Measurements from ENCODE around the gene PCYT1A.
"Not testable (repeated sequence)": the region's sequence is repeated elsewhere in the genome, so short reads cannot be mapped to it uniquely, and the experiment has no call there.

PCYT1A gene

DNA sequence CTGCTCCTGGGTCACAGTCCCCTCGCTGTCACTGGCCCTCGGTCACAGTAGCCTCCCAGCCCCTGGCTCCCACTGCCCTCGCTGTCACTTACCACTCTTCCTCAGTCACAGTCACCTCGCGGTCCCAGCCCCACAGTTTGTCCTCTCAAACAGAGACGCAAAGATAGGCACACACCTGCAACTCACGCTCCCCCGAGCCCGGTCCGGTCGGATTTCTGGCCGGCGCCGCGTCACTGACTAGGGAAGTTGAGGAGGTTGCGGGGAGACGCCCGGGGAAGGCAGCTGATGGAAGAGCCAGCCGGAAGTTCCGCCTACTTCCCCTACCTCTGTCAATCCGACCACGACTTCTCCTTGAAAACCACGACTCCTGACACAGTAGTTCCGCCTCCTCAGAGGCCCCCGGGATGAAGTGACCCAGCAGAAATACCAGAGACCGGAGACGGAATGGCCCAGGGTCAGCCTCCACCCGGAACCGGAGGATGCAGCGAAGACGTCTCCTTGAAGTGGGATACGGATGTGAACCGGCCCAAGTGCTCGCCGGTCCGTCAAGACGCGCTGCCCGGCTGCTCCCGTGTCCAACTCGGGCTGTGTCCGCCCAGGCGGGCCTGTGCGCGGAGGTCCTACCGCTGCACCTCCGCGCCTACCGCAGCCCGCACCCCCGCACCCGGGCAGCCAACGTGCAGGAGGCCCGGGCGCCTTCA, at the start of gene PCYT1A:
TSS of gene PCYT1A (minus strand) at position 287 of the 701 bp plus-strand sequence. CDS start 17,195 bp downstream, outside the sequence.
- peak; percentile 79 to 98 (median 86) for DNase-seq
- intact Hi-C loops (cut with DNase I) = no loop called here

DNA sequence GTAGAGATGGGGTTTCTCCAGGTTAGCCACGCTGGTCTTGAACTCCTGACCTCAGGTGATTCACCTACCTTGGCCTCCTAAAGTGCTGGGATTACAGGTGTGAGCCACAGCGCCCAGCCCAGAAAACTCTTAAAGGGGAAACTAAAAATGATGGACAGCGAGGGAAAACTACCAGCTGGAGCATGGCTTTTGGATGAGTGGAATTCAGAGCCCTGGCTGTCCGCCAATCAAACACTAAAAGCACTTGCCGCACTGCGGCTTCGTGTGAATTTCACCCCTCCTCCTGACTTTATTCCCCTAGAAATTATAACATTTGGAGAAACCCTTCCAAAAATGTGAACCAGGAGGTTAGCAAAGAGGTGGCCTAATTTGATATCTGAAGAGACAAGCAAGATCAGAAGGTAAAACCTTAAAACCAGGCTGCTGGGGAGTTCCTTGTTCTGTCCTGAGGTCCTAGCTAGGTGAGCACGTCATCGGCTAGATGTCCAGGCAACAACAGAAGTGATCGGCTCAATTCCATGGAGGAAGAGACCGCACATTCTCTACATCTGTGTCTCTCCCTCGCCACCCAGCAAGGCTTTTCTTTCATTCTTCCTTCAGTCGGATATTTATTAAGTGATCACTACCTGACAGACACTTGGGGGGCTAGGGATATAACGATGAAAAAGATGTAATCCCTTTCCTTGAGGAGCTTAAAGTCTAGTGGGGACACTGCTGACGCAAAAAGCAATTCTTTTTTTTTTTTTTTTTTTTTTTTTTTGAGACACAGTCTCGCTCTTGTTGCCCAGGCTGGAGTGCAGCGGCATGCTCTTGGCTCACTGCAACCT, 49.0 kb upstream of the PCYT1A start:
- intact Hi-C loops (cut with DNase I) = no loop called here
- DNase-seq = no peak

DNA sequence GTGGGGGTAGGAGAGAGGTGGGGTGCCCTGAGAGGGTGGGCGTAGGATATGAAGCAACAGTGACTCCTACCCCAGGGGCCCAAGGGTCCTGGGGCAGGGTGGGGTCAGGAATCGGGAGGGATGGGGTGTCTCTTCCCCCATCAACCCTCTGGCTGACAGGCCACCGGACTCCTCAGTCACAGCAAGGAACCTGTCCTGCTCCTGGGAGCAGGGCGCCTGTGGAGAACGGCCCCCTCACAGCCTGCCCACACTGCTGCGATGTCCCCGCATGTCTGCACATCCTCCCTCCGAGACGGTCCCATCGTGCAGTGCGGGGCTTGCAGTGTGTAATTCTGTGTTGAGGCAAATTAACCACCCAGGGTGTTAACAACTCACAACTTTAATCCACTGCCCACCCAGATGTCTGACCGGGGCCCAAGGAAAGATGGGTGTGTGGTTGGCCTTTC, 48.0 kb upstream of the PCYT1A start:
- intact Hi-C loops (cut with DNase I) = no loop called here
- DNase-seq = peak in 1 of 10 donors; percentile 62

DNA sequence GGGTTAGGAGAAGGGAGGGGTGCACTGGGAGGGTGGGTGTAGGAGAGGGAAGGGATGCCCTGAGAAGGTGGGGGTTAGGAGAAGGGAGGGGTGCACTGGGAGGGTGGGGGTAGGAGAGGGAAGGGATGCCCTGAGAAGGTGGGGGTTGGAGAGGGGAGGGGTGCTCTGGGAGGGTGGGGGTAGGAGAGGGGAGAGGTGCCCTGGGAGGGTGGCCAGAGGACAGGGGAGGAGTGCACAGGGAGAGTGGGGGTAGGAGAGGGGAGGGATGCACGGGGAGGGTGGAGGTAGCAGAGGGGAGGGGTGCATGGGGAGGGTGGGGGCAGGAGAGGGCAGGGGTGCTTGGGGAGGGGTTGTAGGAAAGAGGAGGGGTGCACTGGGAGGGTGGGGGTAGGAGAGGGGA, 47.5 kb upstream of the PCYT1A start:
- intact Hi-C loops (cut with DNase I) = no loop called here

DNA sequence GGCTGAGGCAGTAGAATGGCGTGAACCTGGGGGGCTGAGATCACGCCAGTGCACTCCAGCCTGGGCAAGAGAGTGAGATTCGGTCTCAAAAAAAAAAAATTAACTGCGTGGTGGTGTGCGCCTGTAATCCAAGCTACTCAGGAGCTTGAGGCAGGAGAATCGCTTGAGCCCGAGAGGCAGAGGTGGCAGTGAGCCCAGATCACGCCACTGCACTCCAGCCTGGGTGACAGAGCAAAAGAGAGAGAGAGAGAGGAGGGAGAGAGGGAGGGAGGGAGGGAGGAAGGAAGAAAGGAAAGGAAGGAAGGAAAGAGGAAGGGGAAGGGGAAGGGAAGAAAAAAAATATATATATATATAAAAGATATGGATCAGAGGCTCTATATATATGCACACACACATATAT, 44.6 kb upstream of the PCYT1A start:
- peak in 1 of 10 donors; percentile 19 for DNase-seq
- intact Hi-C loops (cut with DNase I) = no loop called here

More for the DNA sequence above, 47.5 kb upstream of the PCYT1A start:
- DNase-seq = no peak

DNA sequence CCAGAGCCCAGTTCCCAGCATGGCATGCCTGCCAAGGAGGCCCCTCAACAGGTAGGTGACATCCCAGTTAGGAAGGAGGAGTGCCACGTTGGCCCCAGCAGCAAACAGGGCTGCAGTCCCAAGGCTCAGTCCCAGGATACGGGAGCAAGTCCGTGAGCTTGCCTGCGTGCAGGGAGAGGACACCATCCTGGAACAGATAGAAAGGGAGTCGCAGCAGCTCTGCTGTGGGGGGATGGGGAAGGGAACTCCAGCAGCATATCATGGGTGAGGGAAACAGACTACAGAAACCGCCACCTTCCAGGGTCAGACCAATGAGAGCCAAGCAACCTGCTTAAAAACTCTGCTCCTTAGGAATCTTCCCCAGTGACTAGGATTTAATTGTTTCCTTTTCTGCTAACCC, 39.9 kb upstream of the PCYT1A start:
- intact Hi-C loops (cut with DNase I) = no loop called here
- DNase-seq = peak in 1 of 10 donors; percentile 33

DNA sequence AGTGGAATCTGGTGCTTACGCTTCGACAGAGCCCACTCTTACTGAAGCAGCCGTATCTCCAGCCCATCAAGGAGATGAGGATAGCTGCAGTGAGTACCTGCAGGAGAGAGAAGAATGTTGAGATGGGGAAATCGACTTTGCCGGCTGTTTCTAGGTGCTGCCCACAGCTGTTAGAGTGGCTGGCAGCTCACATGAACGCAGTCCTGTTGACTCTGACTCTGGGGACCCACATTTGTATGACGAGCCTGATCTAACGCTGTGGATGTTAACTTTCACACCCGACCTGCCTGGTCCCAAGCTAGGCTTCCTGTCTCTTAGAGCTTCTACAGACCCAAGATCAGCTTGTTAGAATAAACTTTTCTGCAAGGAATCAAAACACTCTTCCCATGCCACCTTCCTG, 39.4 kb upstream of the PCYT1A start:
- DNase-seq = no peak
- intact Hi-C loops (cut with DNase I) = no loop called here

DNA sequence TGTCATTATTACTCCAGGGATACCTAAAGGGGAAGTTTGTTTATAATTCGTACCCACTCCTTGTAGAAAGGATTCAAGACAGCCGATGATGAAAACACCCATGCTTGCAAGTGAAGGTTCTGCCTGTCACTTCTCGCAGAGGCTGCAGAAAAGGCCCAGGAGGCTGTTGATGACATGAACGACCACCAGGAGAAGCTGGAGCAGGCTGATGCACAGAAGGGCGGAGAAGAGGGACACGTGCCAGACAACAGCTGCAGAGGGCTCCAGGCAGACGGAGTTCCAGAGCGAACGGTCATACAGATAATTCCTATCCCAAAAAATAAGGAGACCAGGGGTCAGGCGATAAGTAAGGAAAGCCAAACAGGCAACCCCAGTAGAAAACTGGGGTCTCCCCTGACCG, 36.2 kb upstream of the PCYT1A start:
- intact Hi-C loops (cut with DNase I) = no loop called here
- no peak for DNase-seq

DNA sequence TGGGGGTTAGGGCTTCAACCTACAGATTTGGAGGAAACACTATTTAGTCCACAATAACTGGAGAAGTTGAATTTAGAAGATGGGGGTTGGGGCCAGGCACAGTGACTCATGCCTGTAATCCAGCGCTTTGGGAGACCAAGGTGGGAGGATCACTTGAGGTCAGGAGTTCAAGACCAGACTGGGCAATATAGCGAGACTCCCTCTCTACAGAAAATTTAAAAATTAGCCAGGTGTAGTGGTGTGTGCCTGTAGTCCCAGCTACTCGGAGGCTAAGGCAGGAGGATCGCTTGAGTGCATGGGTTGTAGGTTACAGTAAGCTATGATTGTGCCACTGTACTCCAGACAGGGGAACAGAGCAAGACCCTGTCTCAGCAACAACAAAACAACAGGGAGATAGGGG, 35.5 kb upstream of the PCYT1A start:
- intact Hi-C loops (cut with DNase I) = no loop called here
- DNase-seq = no peak

DNA sequence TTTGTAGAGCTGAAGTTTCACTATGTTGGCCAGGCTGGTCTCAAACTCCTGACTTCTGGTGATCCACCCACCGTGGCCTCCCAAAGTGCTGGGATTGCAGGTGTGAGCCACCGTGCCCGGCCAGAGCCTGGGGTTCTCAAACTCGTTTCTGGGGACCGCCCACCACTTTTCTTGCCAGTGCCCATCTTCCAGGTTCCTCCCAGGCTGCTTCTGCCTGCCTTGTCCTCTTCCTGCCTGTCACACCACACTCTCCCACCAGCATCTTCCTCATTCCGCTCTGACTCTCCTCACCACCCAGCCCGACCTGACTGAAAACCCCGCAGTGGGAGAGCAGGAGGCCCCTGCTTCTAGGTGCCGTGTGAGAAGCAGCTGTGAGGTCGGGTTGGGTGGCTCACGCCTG, 33.6 kb upstream of the PCYT1A start:
- peak in 2 of 10 donors; percentile 47 to 80 for DNase-seq
- intact Hi-C loops (cut with DNase I) = no loop called here

DNA sequence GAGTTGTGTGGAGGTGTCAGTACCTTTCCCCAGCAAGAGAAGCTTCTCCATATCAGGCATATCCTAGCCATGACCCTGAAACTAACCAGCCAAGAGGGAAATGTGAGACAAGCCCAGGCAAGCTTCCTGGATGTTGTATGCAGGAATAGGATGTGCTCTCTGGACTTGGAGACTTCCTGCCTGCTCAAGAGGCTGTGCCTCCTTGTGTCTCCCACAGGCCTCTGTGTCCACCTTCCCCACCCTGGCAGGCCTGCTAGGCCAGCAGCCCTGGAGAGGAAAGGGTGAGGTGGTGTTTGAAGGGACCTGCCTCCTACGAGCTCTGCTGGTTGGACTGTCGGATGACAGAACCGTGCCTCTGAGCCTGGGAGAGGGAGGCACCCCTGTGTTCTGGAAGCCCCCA, 32.6 kb upstream of the PCYT1A start:
- peak in 1 of 10 donors; percentile 35 for DNase-seq

DNA sequence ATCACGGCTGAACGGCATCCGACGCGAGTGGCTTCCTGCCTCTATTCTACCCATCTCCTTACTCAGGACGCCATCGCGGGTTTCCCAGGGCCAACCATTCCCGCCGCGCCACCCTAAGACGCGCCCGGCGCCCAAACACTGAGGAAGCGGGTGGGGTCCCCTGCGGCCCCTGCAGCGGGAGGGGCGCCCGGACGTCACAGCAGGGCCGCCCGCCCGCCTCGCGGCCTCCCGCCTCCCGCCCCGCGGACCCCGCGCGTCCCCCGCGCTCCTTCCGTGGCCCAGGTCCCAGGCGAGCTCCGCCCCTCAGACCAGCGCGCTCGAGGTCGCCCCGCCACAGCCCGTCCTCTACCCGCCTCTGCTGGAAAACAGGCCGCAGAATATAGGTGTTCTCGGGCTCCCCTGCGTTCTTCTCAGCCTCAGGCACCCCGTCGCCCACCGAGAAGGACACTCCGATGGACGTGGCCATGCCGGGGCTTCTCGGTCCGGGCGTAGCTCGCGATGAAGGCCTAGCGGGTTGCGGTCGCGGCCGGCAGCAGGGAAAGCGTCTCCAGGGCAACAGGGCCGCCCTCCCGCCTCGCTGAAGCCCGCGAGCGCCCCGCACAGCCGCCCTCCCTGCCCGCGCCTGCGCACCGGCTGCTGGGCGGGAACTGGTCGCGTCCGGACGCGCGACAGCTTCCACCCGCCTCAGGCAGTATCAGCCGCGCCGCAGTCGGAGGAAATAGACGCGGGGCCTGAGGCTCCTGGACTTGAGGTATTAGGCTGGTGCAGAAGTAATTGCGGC, 30.4 kb upstream of the PCYT1A start, which contains the start of gene DYNLT2B:
TSS of gene DYNLT2B (minus strand) at position 554 of the 781 bp plus-strand sequence. CDS start at position 466, 88 bp downstream.
- intact Hi-C loops (cut with DNase I) = loop anchor here (2.0 to 5.0 kb wide), 3 partner anchors 113 to 624 kb away; partner anchors contain the start of genes NCBP2 and RNF168
- DNase-seq = peak; percentile 80 to 98 (median 88)

More for the DNA sequence above, 32.6 kb upstream of the PCYT1A start:
- intact Hi-C loops (cut with DNase I) = no loop called here

DNA sequence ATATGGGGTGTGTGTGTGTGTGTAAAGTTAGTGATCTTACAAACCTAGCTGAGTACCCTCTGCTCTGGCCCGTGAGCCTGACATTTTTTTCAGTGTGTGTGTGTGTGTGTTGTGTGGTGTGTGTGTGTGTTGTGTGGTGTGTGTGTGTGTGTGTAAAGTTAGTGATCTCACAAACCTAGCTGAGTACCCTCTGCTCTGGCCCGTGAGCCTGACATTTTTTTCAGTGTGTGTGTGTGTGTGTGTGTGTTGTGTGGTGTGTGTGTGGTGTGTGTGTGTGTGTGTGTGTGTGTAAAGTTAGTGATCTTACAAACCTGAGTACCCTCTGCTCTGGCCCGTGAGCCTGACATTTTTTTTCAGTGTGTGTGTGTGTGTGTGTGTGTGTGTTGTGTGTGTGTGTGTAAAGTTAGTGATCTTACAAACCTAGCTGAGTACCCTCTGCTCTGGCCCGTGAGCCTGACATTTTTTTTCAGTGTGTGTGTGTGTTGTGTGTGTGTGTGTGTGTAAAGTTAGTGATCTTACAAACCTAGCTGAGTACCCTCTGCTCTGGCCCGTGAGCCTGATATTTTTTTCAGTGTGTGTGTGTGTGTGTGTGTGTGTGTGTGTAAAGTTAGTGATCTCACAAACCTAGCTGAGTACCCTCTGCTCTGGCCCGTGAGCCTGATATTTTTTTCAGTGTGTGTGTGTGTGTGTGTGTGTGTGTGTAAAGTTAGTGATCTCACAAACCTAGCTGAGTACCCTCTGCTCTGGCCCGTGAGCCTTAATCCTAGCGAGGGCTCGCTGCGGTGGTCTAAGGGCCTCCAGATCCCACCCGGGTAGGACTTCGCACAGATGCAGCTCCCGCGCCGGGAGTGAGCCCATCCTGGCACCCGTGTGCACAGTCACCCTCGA, 29.5 kb upstream of the PCYT1A start:
- intact Hi-C loops (cut with DNase I) = loop anchor here (5.0 kb wide), 2 partner anchors 185 to 625 kb away; partner anchors contain the start of genes NCBP2 and RNF168
- DNase-seq = not testable (repeated sequence)

DNA sequence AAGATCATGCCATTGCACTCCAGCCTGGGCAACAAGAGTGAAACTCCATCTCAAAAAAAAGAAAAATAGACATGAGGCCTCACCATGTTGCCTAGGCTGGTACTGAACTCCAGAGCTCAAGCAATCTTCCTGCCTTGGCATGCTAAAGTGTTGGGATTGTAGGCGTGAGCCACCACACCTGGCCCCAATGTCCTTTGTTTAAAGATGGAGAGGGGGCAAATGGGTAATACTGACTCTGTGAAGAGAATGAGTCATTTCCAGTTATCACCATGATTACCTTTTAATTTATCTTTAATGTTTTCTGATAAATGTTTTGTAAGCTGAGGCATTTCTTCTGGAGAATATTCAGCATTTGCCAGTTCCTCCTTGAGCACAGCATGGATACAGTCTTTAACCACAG, 28.3 kb upstream of the PCYT1A start:
- no peak for DNase-seq
- intact Hi-C loops (cut with DNase I) = loop anchor here (5.0 kb wide), 2 partner anchors 186 to 626 kb away; partner anchors contain the start of genes NCBP2 and RNF168

DNA sequence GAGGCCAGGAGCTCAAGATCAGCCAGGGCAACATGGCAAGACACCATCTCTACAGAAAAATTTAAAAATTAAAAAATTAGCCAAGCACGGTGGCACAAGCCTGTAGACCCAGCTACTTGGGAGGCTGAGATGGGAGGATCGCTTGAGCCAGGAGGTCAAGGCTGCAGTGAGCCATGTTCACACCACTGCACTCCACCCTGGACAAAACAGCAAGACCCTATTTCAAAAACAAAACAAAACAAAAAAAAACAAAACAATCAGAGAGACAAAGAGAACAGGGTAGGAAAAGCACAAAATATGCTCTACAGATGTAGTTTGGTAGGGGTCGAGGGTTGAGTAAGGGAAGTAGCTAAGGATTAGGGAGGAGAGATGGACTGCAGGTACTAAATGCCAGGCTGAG, 27.1 kb upstream of the PCYT1A start:
- intact Hi-C loops (cut with DNase I) = no loop called here
- no peak for DNase-seq

DNA sequence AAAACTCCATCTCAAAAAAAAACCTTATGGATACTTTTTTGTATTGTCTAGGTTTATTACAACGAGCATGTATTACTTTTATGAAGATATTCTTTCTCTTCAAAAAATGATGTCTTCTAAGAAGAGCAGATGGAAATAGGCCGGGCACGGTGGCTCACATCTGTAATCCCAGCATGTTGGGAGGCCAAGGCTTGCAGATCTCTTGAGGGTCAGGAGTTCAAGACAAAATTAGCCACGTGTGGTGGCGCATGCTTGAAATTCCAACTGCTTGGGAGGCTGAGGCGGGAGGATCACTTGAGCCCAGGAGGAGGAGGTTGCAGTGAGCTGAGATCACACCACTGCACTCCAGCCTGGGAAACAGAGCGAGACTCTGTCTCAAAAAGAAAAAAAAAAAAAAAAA, 26.6 kb upstream of the PCYT1A start:
- DNase-seq; intact Hi-C loops (cut with DNase I): not testable (repeated sequence)

DNA sequence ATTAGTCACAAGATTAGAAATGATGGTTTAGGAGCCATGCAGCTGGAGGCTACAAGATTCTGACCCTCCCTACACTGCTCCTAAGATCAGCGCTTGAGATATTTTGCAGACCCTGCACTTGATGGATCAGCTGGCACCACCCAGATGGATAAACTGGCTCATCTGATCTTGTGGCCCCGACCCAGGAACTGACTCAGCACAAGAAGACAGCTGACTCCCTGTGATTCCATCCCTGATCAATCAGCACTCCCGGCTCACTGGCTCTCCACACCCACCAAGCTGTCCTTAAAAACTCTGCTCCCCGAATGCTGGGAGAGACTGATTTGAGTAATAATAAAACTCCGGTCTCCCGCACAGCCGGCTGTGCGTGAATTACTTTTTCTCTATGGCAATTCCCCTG, 15.4 kb upstream of the PCYT1A start:
- DNase-seq; intact Hi-C loops (cut with DNase I): not testable (repeated sequence)

DNA sequence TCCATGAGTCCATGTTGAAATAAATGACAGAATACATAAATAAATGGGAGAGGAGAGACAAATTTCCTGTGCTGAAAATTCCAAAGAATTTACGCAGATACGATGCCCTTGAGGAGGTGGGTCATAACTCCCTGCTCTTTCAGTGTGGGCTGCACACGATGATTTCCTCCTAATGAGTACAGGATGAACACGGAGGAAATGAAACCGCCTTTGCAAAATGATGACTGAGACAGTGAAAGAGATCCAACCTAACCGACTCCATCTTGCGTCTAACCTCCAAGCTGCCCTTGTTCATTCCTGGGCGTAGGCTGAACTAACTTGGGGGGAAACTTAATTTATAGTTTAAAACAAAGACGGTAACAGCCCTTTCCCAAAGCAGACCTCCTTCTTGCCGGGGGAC, 15.0 kb upstream of the PCYT1A start:
- intact Hi-C loops (cut with DNase I); DNase-seq: not testable (repeated sequence)

DNA sequence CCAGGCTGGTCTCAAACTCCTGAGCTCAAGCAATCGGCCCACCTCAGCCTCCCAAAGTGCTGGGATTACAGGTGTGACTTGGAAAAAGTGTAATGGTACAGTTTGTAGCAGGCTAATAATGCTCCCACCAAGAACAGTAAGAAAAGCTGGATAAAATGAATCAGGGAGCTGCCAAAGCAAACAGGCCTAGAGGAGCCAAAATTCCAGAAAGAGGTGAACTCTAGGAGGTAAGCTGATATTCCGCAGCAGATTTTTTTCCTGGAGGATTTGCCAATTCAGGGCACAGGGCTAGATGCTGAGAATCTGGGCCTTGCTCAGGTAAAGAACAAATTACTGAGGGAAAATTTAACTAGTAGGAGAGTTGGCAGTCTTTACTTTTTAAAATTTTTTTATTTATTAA, 11.0 kb upstream of the PCYT1A start:
- DNase-seq = no peak
- intact Hi-C loops (cut with DNase I) = no loop called here

Data from posterior cingulate gyrus (tissue), 11 donors.